Progenitor cell of endocrine pancreas (in vitro differentiated cells): ENCODE measurements around the gene HTRA3. TPM values are rescaled to one million over a fixed set of nuclear protein-coding genes. Genes with fewer than 3 reads are reported as not detected.

Experiments
- DNase-seq: peaks from one replicate; pipeline ENCODE4 v3.0.0; 2021; ENCODE audit warnings: low spot score; ENCODE audit not compliant: unreplicated experiment
- H3K27ac Mint-ChIP-seq: 2 replicates; pipeline ENCODE4 v1.8.0; 2021; ENCODE audit warnings: mild to moderate bottlenecking, moderate library complexity, mixed read lengths
- H3K27me3 Mint-ChIP-seq: 2 replicates; pipeline ENCODE4 v1.8.0; 2021; ENCODE audit warnings: mixed read lengths
- H3K36me3 Mint-ChIP-seq: 2 replicates; pipeline ENCODE4 v1.8.0; 2022; ENCODE audit warnings: mixed read lengths; ENCODE audit not compliant: insufficient read depth
- H3K4me1 Mint-ChIP-seq: 2 replicates; pipeline ENCODE4 v1.8.0; 2021; ENCODE audit warnings: low read depth, mixed read lengths
- H3K4me3 Mint-ChIP-seq: 2 replicates; pipeline ENCODE4 v1.8.0; 2021; ENCODE audit warnings: low read depth, mild to moderate bottlenecking, moderate library complexity, mixed read lengths
- H3K9me3 Mint-ChIP-seq: 2 replicates; pipeline ENCODE4 v1.8.0; 2021; ENCODE audit warnings: low read depth, mixed read lengths
- total RNA-seq: library from RNA; stranded (reverse); gene quantifications from 2 replicates; pipeline ENCODE4 v1.2.1, GENCODE V29; 2021
- TF ChIP-seq, protein P1 (sequence below): fragments of 200-600 bp; sonication (generic); IDR thresholded peaks from one replicate; pipeline ENCODE4 v1.5.0; 2021; ENCODE audit warnings: antibody characterized with exemption, mild to moderate bottlenecking; ENCODE audit not compliant: unreplicated experiment

Gene HTRA3
- total RNA-seq, 1 donor from 2014 or later = 0.86 TPM

DNA sequence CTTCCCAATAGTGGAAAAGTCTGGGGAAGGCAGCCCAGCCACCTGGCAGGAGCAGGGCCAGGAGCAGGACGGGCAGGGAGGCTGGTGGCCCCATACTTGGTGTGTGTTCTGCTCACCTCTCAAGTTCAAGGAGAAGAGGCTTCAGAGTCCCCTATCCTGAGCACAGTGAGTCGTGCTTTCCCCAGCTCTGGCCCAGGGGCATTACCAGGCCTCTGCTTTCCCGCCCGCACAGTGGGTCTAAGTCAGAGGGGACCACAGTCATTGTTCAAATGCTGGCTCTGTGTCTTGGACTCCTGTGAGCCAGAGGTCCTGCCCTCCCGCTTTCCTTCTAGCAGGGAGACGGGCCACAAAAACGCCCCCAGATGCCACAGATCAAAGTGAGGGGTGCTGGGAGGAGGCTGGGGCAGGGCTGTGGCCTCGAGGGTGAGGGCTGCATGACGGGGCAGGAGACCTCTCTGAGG lies 27.6 kb downstream of the HTRA3 start:
- peaks cover 4% of the 10 kb centered on the region for H3K27me3 Mint-ChIP-seq
- TF ChIP-seq, protein P1, sequence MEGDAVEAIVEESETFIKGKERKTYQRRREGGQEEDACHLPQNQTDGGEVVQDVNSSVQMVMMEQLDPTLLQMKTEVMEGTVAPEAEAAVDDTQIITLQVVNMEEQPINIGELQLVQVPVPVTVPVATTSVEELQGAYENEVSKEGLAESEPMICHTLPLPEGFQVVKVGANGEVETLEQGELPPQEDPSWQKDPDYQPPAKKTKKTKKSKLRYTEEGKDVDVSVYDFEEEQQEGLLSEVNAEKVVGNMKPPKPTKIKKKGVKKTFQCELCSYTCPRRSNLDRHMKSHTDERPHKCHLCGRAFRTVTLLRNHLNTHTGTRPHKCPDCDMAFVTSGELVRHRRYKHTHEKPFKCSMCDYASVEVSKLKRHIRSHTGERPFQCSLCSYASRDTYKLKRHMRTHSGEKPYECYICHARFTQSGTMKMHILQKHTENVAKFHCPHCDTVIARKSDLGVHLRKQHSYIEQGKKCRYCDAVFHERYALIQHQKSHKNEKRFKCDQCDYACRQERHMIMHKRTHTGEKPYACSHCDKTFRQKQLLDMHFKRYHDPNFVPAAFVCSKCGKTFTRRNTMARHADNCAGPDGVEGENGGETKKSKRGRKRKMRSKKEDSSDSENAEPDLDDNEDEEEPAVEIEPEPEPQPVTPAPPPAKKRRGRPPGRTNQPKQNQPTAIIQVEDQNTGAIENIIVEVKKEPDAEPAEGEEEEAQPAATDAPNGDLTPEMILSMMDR = no peak
- no peaks in the 10 kb centered on the region for H3K4me1 Mint-ChIP-seq
- H3K27ac Mint-ChIP-seq = no peak overlapping the region
- no peaks in the 10 kb centered on the region for H3K36me3 Mint-ChIP-seq
- H3K9me3 Mint-ChIP-seq = peaks cover 12% of the 10 kb centered on the region
- no peak overlapping the region for H3K4me3 Mint-ChIP-seq
- DNase-seq = no peak

DNA sequence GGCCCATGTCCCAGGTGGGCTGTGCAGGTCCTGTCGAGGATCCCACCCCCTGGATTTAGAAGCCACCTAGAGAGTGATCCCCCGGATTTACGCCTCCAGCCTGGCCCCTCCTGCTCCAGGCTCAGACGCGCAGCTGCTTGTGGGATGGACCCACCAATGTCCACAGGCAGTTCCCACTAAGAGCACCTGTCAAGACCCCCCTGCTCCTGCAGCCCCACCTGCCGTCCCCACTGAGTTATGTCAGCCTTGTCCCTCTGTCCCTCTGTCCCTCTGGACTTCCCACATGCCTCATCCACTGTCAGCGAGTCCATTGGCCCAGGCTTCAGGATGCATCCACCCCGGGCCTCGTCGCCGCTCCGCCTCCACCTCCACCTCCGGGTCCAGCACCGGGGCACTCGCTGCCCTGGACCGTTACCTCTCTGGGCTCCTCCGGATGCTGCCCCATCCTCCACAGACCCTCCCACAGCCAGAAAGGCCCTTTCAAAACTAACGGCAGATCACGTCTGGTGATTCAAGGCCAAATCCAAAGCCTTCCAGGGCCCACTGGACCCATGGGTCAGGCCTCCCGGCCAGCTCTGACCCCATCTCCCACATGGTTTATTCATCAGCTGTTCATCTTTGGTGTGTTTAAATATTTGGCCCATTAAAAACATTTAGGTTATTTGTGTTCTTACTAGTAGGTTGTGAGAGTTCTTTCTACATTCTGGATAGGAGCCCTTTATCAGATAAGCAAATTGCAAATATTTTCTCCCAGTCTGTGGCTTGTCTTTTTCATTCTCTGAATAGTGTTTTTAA lies 28.3 kb downstream of the HTRA3 start:
- peaks cover 12% of the 10 kb centered on the region for H3K9me3 Mint-ChIP-seq
- H3K4me3 Mint-ChIP-seq = no peak overlapping the region
- TF ChIP-seq, protein P1 = no peak
- no peaks in the 10 kb centered on the region for H3K4me1 Mint-ChIP-seq
- no peak for DNase-seq
- peaks cover 7% of the 10 kb centered on the region for H3K27me3 Mint-ChIP-seq
- no peak overlapping the region for H3K27ac Mint-ChIP-seq
- no peaks in the 10 kb centered on the region for H3K36me3 Mint-ChIP-seq

DNA sequence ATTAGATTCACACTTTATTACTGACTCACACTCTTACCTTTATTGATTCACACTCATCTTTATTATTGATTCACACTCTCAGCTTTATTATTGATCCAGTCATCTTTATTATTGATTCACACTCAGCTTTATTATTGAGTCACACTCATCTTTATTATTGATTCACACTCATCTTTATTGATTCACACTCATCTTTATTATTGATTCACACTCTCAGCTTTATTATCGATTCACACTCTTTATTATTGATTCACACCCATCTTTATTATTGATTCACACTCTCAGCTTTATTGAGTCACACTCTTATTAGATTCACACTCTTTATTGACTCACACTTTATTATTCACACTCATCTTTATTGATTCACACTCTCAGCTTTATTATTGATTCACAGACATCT lies 31.3 kb downstream of the HTRA3 start:
- peaks cover 7% of the 10 kb centered on the region for H3K9me3 Mint-ChIP-seq
- DNase-seq = no peak
- no peak overlapping the region for H3K4me3 Mint-ChIP-seq
- no peak overlapping the region for H3K27ac Mint-ChIP-seq
- TF ChIP-seq, protein P1 = no peak
- peaks cover 8% of the 10 kb centered on the region for H3K27me3 Mint-ChIP-seq
- H3K4me1 Mint-ChIP-seq = no peaks in the 10 kb centered on the region
- H3K36me3 Mint-ChIP-seq = no peaks in the 10 kb centered on the region

DNA sequence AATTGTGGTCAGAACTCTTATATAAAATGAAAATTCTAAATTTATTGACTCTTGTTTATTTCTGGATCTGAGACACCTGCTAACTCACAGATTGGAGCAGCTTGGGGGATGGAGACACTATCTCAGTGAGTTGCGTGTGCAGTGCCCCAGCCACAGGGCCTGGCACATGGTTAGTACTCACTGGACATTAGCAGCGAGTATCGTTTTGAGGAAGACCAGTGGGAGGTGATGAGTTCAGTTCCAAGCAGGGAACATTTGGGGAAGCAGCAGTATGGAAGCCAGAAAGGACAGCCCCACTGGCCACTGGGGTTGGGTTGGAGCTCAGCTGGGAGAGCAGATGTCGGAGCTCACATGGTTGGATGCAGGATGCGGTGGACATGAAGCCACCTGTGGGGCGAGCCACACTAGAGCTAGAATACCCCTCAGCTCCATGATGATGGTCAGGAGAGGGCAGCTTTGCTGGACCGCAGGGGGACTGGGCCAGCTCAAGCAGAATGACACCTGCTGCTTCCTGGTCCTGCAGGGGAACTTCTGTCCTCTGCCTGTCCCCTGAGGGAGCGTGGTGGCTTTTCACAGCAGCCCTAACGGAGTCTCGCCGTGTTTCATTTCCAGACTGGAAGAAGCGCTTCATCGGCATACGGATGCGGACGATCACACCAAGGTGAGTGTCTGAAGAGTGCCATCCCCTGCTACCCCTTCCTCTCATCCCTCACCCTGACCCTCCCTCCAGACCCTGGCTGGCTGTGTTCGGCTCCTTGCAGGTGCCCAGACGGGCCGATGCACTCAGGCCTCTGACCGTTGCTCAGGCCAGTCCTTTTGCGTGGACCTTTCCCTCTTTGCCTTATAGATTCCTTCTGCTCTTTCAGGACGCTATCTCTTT lies 32.5 kb downstream of the HTRA3 start:
- no peak for DNase-seq
- Mint-ChIP-seq H3K9me3 (peaks cover 7% of the 10 kb centered on the region), H3K27me3 (peaks cover 8% of the 10 kb centered on the region), H3K4me1 (no peaks in the 10 kb centered on the region), H3K36me3 (no peaks in the 10 kb centered on the region), H3K27ac (no peak overlapping the region), H3K4me3 (no peak overlapping the region)
- TF ChIP-seq, protein P1 = no peak

DNA sequence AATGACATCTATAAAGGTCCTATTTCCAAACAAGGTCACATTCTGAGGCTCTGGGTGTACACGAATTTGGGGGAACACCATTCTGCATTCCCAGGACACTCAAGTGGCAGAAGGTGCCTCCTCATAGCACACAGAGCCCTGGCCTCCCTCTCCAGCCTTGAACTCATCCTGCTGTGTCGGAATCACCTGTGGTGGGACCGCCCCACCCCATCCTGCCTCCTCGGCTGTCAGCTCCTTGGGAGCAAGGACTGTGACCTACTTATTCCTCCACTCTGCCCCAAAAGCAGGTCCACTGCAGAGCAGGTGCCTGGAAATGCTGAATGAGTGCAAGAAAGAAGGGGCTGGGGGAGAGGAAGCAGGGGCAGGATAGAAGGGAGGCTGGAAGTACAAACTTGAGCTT lies 33.5 kb downstream of the HTRA3 start:
- DNase-seq = no peak
- H3K36me3 Mint-ChIP-seq = no peaks in the 10 kb centered on the region
- H3K27ac Mint-ChIP-seq = no peak overlapping the region
- peaks cover 8% of the 10 kb centered on the region for H3K27me3 Mint-ChIP-seq
- H3K9me3 Mint-ChIP-seq = peaks cover 7% of the 10 kb centered on the region
- no peak overlapping the region for H3K4me3 Mint-ChIP-seq
- TF ChIP-seq, protein P1 = no peak
- H3K4me1 Mint-ChIP-seq = no peaks in the 10 kb centered on the region
